ENCODE results near the gene NEK9. TPM values are rescaled to one million over a fixed set of nuclear protein-coding genes. Genes with fewer than 3 reads are reported as not detected.

NEK9 gene
- 14.6 TPM for polyA plus RNA-seq (2013, experiment 1 of 2)
- polyA plus RNA-seq (2013, experiment 2 of 2) = 12.3 TPM

GRCh38 chr14:75126679-75127473 is at the start of gene NEK9:
Gene NEK9, minus strand, starts transcription at chr14:75127048. Its CDS starts 127 bp downstream, at chr14:75126921.
- H2BK15ac ChIP-seq (replicated peaks; ENCODE audit: low read depth) = no peak within 1 kb of the TSS
- H3K23ac ChIP-seq (ENCODE audit: low read length) = no peak within 1 kb of the TSS
- peak; percentile 93 for DNase-seq
- H3K4ac ChIP-seq (ENCODE audit: low read depth, low read length) = peak within 1 kb of the TSS; percentile 83
- H3K56ac ChIP-seq (ENCODE audit: low read length) = peak within 1 kb of the TSS; percentile 98
- H3K79me2 ChIP-seq (ENCODE audit: control insufficient read depth, insufficient read depth, low read length) = no peaks in the 10 kb centered on the region
- peak within 1 kb of the TSS; percentile 53 for H3K4me2 ChIP-seq (ENCODE audit: low read length)
- H3K79me1 ChIP-seq (ENCODE audit: low read length) = peaks cover 2% of the 10 kb centered on the region
- H3K4me1 ChIP-seq (ENCODE audit: control insufficient read depth, low read depth, low read length) = peaks cover 3% of the 10 kb centered on the region
- WGBS (ENCODE audit: extremely low coverage, insufficient coverage, low lambda C conversion rate) = no CpG with 5 or more reads among the region's 76 CpGs
- H3K36me3 ChIP-seq (ENCODE audit: control insufficient read depth, insufficient read depth, low read length) = no peaks in the 10 kb centered on the region
- no peak within 1 kb of the TSS for H4K5ac ChIP-seq (ENCODE audit: low read length)
- H3K9ac ChIP-seq (ENCODE audit: low read length) = peak within 1 kb of the TSS; percentile 93
- H2BK120ac ChIP-seq (ENCODE audit: low read depth, low read length) = no peak within 1 kb of the TSS
- H2AK5ac ChIP-seq (ENCODE audit: low read length) = no peak within 1 kb of the TSS
- H3K4me3 ChIP-seq (ENCODE audit: low read length) = peak within 1 kb of the TSS; percentile 79
- no peaks in the 10 kb centered on the region for H3K27me3 ChIP-seq (ENCODE audit: insufficient read depth, low read length, poor library complexity)
- H2BK5ac ChIP-seq (ENCODE audit: low read length) = peak within 1 kb of the TSS; percentile 23
- H3K27ac ChIP-seq (ENCODE audit: low read depth, low read length) = peak within 1 kb of the TSS; percentile 59
- peak within 1 kb of the TSS; percentile 76 for H3K18ac ChIP-seq (ENCODE audit: low read length)
- H4K8ac ChIP-seq (ENCODE audit: low read depth, low read length) = peak within 1 kb of the TSS; percentile 5

GRCh38 chr14:75176142-75176820 is 49.4 kb upstream of the NEK9 start, which contains the start of gene TMED10:
Gene TMED10, minus strand, starts transcription at chr14:75176612. Its CDS starts 33 bp downstream, at chr14:75176579.
- Histone ChIP-seq H4K8ac (ENCODE audit: low read depth, low read length) (no peak within 1 kb of the TSS), H3K27me3 (ENCODE audit: insufficient read depth, low read length, poor library complexity) (no peaks in the 10 kb centered on the region), H3K4me2 (ENCODE audit: low read length) (peak within 1 kb of the TSS; percentile 41), H3K79me2 (ENCODE audit: control insufficient read depth, insufficient read depth, low read length) (peaks cover 45% of the 10 kb centered on the region), H4K5ac (ENCODE audit: low read length) (no peak within 1 kb of the TSS), H3K36me3 (ENCODE audit: control insufficient read depth, insufficient read depth, low read length) (no peaks in the 10 kb centered on the region), H2BK5ac (ENCODE audit: low read length) (peak within 1 kb of the TSS; percentile 24), H3K79me1 (ENCODE audit: low read length) (peaks cover 10% of the 10 kb centered on the region), H3K18ac (ENCODE audit: low read length) (peak within 1 kb of the TSS; percentile 3), H3K4ac (ENCODE audit: low read depth, low read length) (no peak within 1 kb of the TSS), H2AK5ac (ENCODE audit: low read length) (no peak within 1 kb of the TSS), H2BK15ac (replicated peaks; ENCODE audit: low read depth) (no peak within 1 kb of the TSS), H3K56ac (ENCODE audit: low read length) (peak within 1 kb of the TSS; percentile 97), H2BK120ac (ENCODE audit: low read depth, low read length) (no peak within 1 kb of the TSS), H3K4me3 (ENCODE audit: low read length) (peak within 1 kb of the TSS; percentile 94), H3K9ac (ENCODE audit: low read length) (peak within 1 kb of the TSS; percentile 95), H3K4me1 (ENCODE audit: control insufficient read depth, low read depth, low read length) (no peaks in the 10 kb centered on the region), H3K23ac (ENCODE audit: low read length) (no peak within 1 kb of the TSS), H3K27ac (ENCODE audit: low read depth, low read length) (no peak within 1 kb of the TSS)
- peak; percentile 95 for DNase-seq
- WGBS (ENCODE audit: extremely low coverage, insufficient coverage, low lambda C conversion rate) = no CpG with 5 or more reads among the region's 49 CpGs

GRCh38 chr14:75175677-75176141 is 48.9 kb upstream of the NEK9 start:
- Histone ChIP-seq H2BK120ac (ENCODE audit: low read depth, low read length) (no peak overlapping the region), H4K5ac (ENCODE audit: low read length) (no peak overlapping the region), H3K56ac (ENCODE audit: low read length) (peak overlapping the region; percentile 97), H2BK15ac (replicated peaks; ENCODE audit: low read depth) (no peak overlapping the region), H3K27ac (ENCODE audit: low read depth, low read length) (no peak overlapping the region), H3K79me2 (ENCODE audit: control insufficient read depth, insufficient read depth, low read length) (peaks cover 50% of the 10 kb centered on the region), H2AK5ac (ENCODE audit: low read length) (no peak overlapping the region), H3K18ac (ENCODE audit: low read length) (no peak overlapping the region), H3K36me3 (ENCODE audit: control insufficient read depth, insufficient read depth, low read length) (no peaks in the 10 kb centered on the region), H3K23ac (ENCODE audit: low read length) (no peak overlapping the region), H3K4me1 (ENCODE audit: control insufficient read depth, low read depth, low read length) (no peaks in the 10 kb centered on the region), H3K79me1 (ENCODE audit: low read length) (peaks cover 10% of the 10 kb centered on the region), H2BK5ac (ENCODE audit: low read length) (no peak overlapping the region), H3K4me2 (ENCODE audit: low read length) (peak overlapping the region; percentile 20), H4K8ac (ENCODE audit: low read depth, low read length) (no peak overlapping the region), H3K4ac (ENCODE audit: low read depth, low read length) (no peak overlapping the region), H3K27me3 (ENCODE audit: insufficient read depth, low read length, poor library complexity) (no peaks in the 10 kb centered on the region), H3K9ac (ENCODE audit: low read length) (peak overlapping the region; percentile 95), H3K4me3 (ENCODE audit: low read length) (peak overlapping the region; percentile 94)
- WGBS (ENCODE audit: extremely low coverage, insufficient coverage, low lambda C conversion rate) = no CpG with 5 or more reads among the region's 10 CpGs
- DNase-seq = no peak

- Histone ChIP-seq H3K4me2 (ENCODE audit: low read length) (no peak overlapping the region), H2BK120ac (ENCODE audit: low read depth, low read length) (no peak overlapping the region), H3K18ac (ENCODE audit: low read length) (no peak overlapping the region), H3K4me1 (ENCODE audit: control insufficient read depth, low read depth, low read length) (no peaks in the 10 kb centered on the region), H3K56ac (ENCODE audit: low read length) (no peak overlapping the region), H3K27me3 (ENCODE audit: insufficient read depth, low read length, poor library complexity) (no peaks in the 10 kb centered on the region), H4K5ac (ENCODE audit: low read length) (no peak overlapping the region), H3K79me1 (ENCODE audit: low read length) (peaks cover 12% of the 10 kb centered on the region), H2BK5ac (ENCODE audit: low read length) (no peak overlapping the region), H3K4ac (ENCODE audit: low read depth, low read length) (no peak overlapping the region), H2AK5ac (ENCODE audit: low read length) (no peak overlapping the region), H3K9ac (ENCODE audit: low read length) (no peak overlapping the region), H3K27ac (ENCODE audit: low read depth, low read length) (no peak overlapping the region), H3K4me3 (ENCODE audit: low read length) (no peak overlapping the region), H3K79me2 (ENCODE audit: control insufficient read depth, insufficient read depth, low read length) (peaks cover 62% of the 10 kb centered on the region), H2BK15ac (replicated peaks; ENCODE audit: low read depth) (no peak overlapping the region), H3K36me3 (ENCODE audit: control insufficient read depth, insufficient read depth, low read length) (no peaks in the 10 kb centered on the region), H3K23ac (ENCODE audit: low read length) (no peak overlapping the region), H4K8ac (ENCODE audit: low read depth, low read length) (no peak overlapping the region)
- no peak for DNase-seq
- no CpG with 5 or more reads among the region's 2 CpGs for WGBS (ENCODE audit: extremely low coverage, insufficient coverage, low lambda C conversion rate)
Measured at GRCh38 chr14:75174066-75174465, 47.2 kb upstream of the NEK9 start.

- Histone ChIP-seq H3K79me1 (ENCODE audit: low read length) (peaks cover 17% of the 10 kb centered on the region), H2BK5ac (ENCODE audit: low read length) (no peak overlapping the region), H3K27ac (ENCODE audit: low read depth, low read length) (no peak overlapping the region), H2BK120ac (ENCODE audit: low read depth, low read length) (no peak overlapping the region), H3K23ac (ENCODE audit: low read length) (no peak overlapping the region), H2AK5ac (ENCODE audit: low read length) (no peak overlapping the region), H3K27me3 (ENCODE audit: insufficient read depth, low read length, poor library complexity) (no peaks in the 10 kb centered on the region), H3K18ac (ENCODE audit: low read length) (no peak overlapping the region), H3K4me2 (ENCODE audit: low read length) (no peak overlapping the region), H3K36me3 (ENCODE audit: control insufficient read depth, insufficient read depth, low read length) (no peaks in the 10 kb centered on the region), H2BK15ac (replicated peaks; ENCODE audit: low read depth) (no peak overlapping the region), H3K4me3 (ENCODE audit: low read length) (no peak overlapping the region), H3K79me2 (ENCODE audit: control insufficient read depth, insufficient read depth, low read length) (peaks cover 81% of the 10 kb centered on the region), H3K4me1 (ENCODE audit: control insufficient read depth, low read depth, low read length) (no peaks in the 10 kb centered on the region), H4K8ac (ENCODE audit: low read depth, low read length) (no peak overlapping the region), H3K4ac (ENCODE audit: low read depth, low read length) (no peak overlapping the region), H3K9ac (ENCODE audit: low read length) (no peak overlapping the region), H3K56ac (ENCODE audit: low read length) (no peak overlapping the region), H4K5ac (ENCODE audit: low read length) (no peak overlapping the region)
- WGBS (ENCODE audit: extremely low coverage, insufficient coverage, low lambda C conversion rate) = no CpG with 5 or more reads among the region's 4 CpGs
- no peak for DNase-seq
Measured at GRCh38 chr14:75170772-75171171, 43.9 kb upstream of the NEK9 start.
